Mammary epithelial cell (primary cell): Measurements from ENCODE around the gene BRSK1.

ENCODE experiments used
- CTCF ChIP-seq, 2 donors: IDR thresholded peaks in 1 of 2; conservative IDR thresholded peaks in 1 of 2; 2 replicates each; pipeline ENCODE4 v1.5.1; 2011 to 2012; ENCODE audit warnings: inconsistent platforms in 2 of 2, low read length in 2 of 2, mild to moderate bottlenecking in 2 of 2, control low read depth in 1 of 2, low read depth in 1 of 2; ENCODE audit not compliant: insufficient read depth in 1 of 2; ENCODE audit errors: extremely low read depth in 1 of 2
- EZH2 ChIP-seq: IDR thresholded peaks from 2 replicates; pipeline ENCODE4 v1.6.1; 2012; ENCODE audit warnings: low read length, inconsistent platforms, borderline replicate concordance

GRCh38 chr19:55352549-55353145, 68.8 kb downstream of the BRSK1 start:
- TF ChIP-seq EZH2 (no peak), CTCF (conservative IDR thresholded peaks at IDR 0.05 in 1 of 2, IDR thresholded peaks at IDR 0.05 in 1 of 2; ENCODE audit: extremely low read depth in 1 of 2, insufficient read depth in 1 of 2, low read depth in 1 of 2, low read length in 2 of 2) (peak in 1 of 2 donors; percentile 4)
